Caco-2 (cell line): ENCODE results near the gene MYT1. TPM values are rescaled to one million over a fixed set of nuclear protein-coding genes. Genes with fewer than 3 reads are reported as not detected.

Source experiments
- BruUV-seq: library from RNA; stranded (reverse); fragments of 400-500 nt; replicated peaks from 2 replicates; lab custom pipeline; 2021; lab: Mats Ljungman, UMichigan
- CTCF ChIA-PET: fragments of 300-600 bp; sonication (Branson Sonifier 250); formaldehyde crosslinking; loops from one replicate; lab custom pipeline; 2022; ENCODE audit warnings: antibody characterized with exemption; lab: Charles Lee
- POLR2A ChIA-PET: fragments of 300-600 bp; sonication (Branson Sonifier 250); formaldehyde crosslinking; loops from one replicate; lab custom pipeline; 2022; ENCODE audit warnings: antibody characterized with exemption; lab: Charles Lee
- DNase-seq, 2 experiments: peaks; one replicate each; pipeline versions ENCODE4 v3.0.0 to v3.0.0-alpha.2; 2020 to 2022
- H3K27me3 ChIP-seq: replicated peaks from 2 replicates; pipeline ENCODE4 v1.6.0; 2011; ENCODE audit warnings: low read length; ENCODE audit not compliant: control insufficient read depth, insufficient read depth
- H3K36me3 ChIP-seq: 2 replicates; pipeline ENCODE4 v1.5.1; 2011; ENCODE audit warnings: low read length; ENCODE audit not compliant: control insufficient read depth, insufficient read depth
- H3K4me1 ChIP-seq: fragments of 250-450 bp; sonication (Bioruptor Pico); 2 replicates; pipeline ENCODE4 v1.5.1; 2020; ENCODE audit warnings: mild to moderate bottlenecking
- H3K4me3 ChIP-seq: 2 replicates; pipeline ENCODE4 v1.5.1; 2011; ENCODE audit warnings: low read depth, mild to moderate bottlenecking, control low read depth, low read length
- H3K9me3 ChIP-seq: fragments of 250-450 bp; sonication (Bioruptor Pico); 2 replicates; pipeline ENCODE4 v1.5.1; 2020; ENCODE audit warnings: mild to moderate bottlenecking, moderate library complexity
- H3K27ac Mint-ChIP-seq: one replicate; pipeline ENCODE4 v1.8.0; 2022; ENCODE audit warnings: mixed read lengths; ENCODE audit not compliant: unreplicated experiment
- H3K27me3 Mint-ChIP-seq: one replicate; pipeline ENCODE4 v1.8.0; 2022; ENCODE audit warnings: mixed read lengths; ENCODE audit not compliant: insufficient read depth, unreplicated experiment
- H3K36me3 Mint-ChIP-seq: one replicate; pipeline ENCODE4 v1.8.0; 2022; ENCODE audit warnings: mild to moderate bottlenecking, mixed read lengths; ENCODE audit not compliant: insufficient read depth, unreplicated experiment
- H3K4me1 Mint-ChIP-seq: one replicate; pipeline ENCODE4 v1.8.0; 2022; ENCODE audit warnings: low read depth, mixed read lengths; ENCODE audit not compliant: unreplicated experiment
- H3K4me3 Mint-ChIP-seq: one replicate; pipeline ENCODE4 v1.8.0; 2022; ENCODE audit warnings: mild to moderate bottlenecking, moderate library complexity, mixed read lengths; ENCODE audit not compliant: unreplicated experiment
- H3K9me3 Mint-ChIP-seq: one replicate; pipeline ENCODE4 v1.8.0; 2022; ENCODE audit warnings: mixed read lengths; ENCODE audit not compliant: unreplicated experiment
- CTCF ChIP-seq, 2 experiments: fragments of 200-600 bp in 1 of 2; IDR thresholded peaks; 1 replicate in 1 of 2; 2 replicates in 1 of 2; pipeline versions ENCODE4 v1.5.1 to v1.8.0; 2011 to 2022; ENCODE audit warnings: antibody characterized with exemption in 1 of 2, control low read depth in 1 of 2, inconsistent platforms in 1 of 2, low read depth in 1 of 2, low read length in 1 of 2, mild to moderate bottlenecking in 1 of 2, moderate library complexity in 1 of 2; ENCODE audit not compliant: insufficient read depth in 1 of 2, severe bottlenecking in 1 of 2, unreplicated experiment in 1 of 2
- intact Hi-C: fragments of 100-400 bp; cut with micrococcal nuclease; formaldehyde crosslinking; loops from one replicate; pipeline ENCODE4 v1.10.0; 2022; ENCODE audit not compliant: unreplicated experiment
- total RNA-seq: library from RNA; stranded (reverse); gene quantifications from 2 replicates; pipeline ENCODE4 v1.2.3, GENCODE V29; 2022

The MYT1 gene
- total RNA-seq, 1 experiment from 2014 or later = 0.25 TPM

- Mint-ChIP-seq H3K36me3 (no peaks in the 10 kb centered on the region), H3K4me3 (no peak overlapping the region), H3K4me1 (no peaks in the 10 kb centered on the region), H3K27ac (no peak overlapping the region), H3K9me3 (no peaks in the 10 kb centered on the region), H3K27me3 (peaks cover 34% of the 10 kb centered on the region)
- H3K4me3 ChIP-seq = no peak overlapping the region
- no peaks in the 10 kb centered on the region for H3K9me3 ChIP-seq
- intact Hi-C loops = no loop called here
- no peak for TF ChIP-seq CTCF (IDR thresholded peaks at IDR 0.05; ENCODE audit: insufficient read depth in 1 of 2, low read depth in 1 of 2, low read length in 1 of 2, severe bottlenecking in 1 of 2, unreplicated experiment in 1 of 2)
- ChIA-PET CTCF (no interaction called here), POLR2A (no interaction called here)
- no peak for DNase-seq
- H3K4me1 ChIP-seq = no peaks in the 10 kb centered on the region
- H3K36me3 ChIP-seq = no peaks in the 10 kb centered on the region
- BruUV-seq = no TSS peak
- H3K27me3 ChIP-seq = peaks cover 2% of the 10 kb centered on the region; the same call in 1 of the 2 replicates
Observed at GRCh38 chr20:64196847-64197306, 32.6 kb downstream of the MYT1 start.

GRCh38 chr20:64198347-64198746 lies 34.1 kb downstream of the MYT1 start:
- Mint-ChIP-seq H3K4me3 (no peak overlapping the region), H3K27ac (no peak overlapping the region), H3K9me3 (no peaks in the 10 kb centered on the region), H3K27me3 (peaks cover 24% of the 10 kb centered on the region), H3K36me3 (no peaks in the 10 kb centered on the region), H3K4me1 (no peaks in the 10 kb centered on the region)
- no TSS peak for BruUV-seq
- peaks cover 2% of the 10 kb centered on the region; the same call in 1 of the 2 replicates for H3K27me3 ChIP-seq
- H3K4me1 ChIP-seq = no peaks in the 10 kb centered on the region
- no peak for TF ChIP-seq CTCF (IDR thresholded peaks at IDR 0.05; ENCODE audit: insufficient read depth in 1 of 2, low read depth in 1 of 2, low read length in 1 of 2, severe bottlenecking in 1 of 2, unreplicated experiment in 1 of 2)
- CTCF ChIA-PET = interaction anchor here (0.6 to 0.7 kb wide), 3 partner anchors 160 to 1896 kb away, joined by 3 to 5 read pairs (median 3); no protein-coding TSS in a partner anchor
- H3K9me3 ChIP-seq = no peaks in the 10 kb centered on the region
- POLR2A ChIA-PET = no interaction called here
- no peak for DNase-seq
- H3K36me3 ChIP-seq = no peaks in the 10 kb centered on the region
- H3K4me3 ChIP-seq = no peak overlapping the region
- intact Hi-C loops = no loop called here

GRCh38 chr20:64199395-64199794 lies 35.1 kb downstream of the MYT1 start:
- no peaks in the 10 kb centered on the region for H3K36me3 Mint-ChIP-seq
- H3K4me1 Mint-ChIP-seq = no peaks in the 10 kb centered on the region
- Histone ChIP-seq H3K36me3 (no peaks in the 10 kb centered on the region), H3K27me3 (peaks cover 2% of the 10 kb centered on the region; the same call in 1 of the 2 replicates), H3K9me3 (no peaks in the 10 kb centered on the region), H3K4me1 (no peaks in the 10 kb centered on the region), H3K4me3 (no peak overlapping the region)
- DNase-seq = no peak
- peaks cover 19% of the 10 kb centered on the region for H3K27me3 Mint-ChIP-seq
- intact Hi-C loops = no loop called here
- no TSS peak for BruUV-seq
- no peak for TF ChIP-seq CTCF (IDR thresholded peaks at IDR 0.05; ENCODE audit: insufficient read depth in 1 of 2, low read depth in 1 of 2, low read length in 1 of 2, severe bottlenecking in 1 of 2, unreplicated experiment in 1 of 2)
- ChIA-PET CTCF (no interaction called here), POLR2A (interaction anchor here (0.6 kb wide), 1 partner anchor 1337 kb away, joined by 3 read pairs; no protein-coding TSS in a partner anchor)
- H3K4me3 Mint-ChIP-seq = no peak overlapping the region
- no peaks in the 10 kb centered on the region for H3K9me3 Mint-ChIP-seq
- H3K27ac Mint-ChIP-seq = no peak overlapping the region
